ENCODE data around the gene ITPR2.

GRCh38 chr12:26648066-26648465 is 184.9 kb downstream of the ITPR2 start:
- TF ChIP-seq CTCF (IDR thresholded peaks at IDR 0.05; ENCODE audit: low read depth, low read length) (no peak), EZH2phosphoT487 (IDR thresholded peaks at IDR 0.05; ENCODE audit: low read depth) (no peak)

Measured in OCI-LY3 (cell line).